Liver (tissue), 9 donors: Measurements from ENCODE around the gene CAPNS2. TPM values are rescaled to one million over a fixed set of nuclear protein-coding genes. Genes with fewer than 3 reads are reported as not detected.

Experiments used
- DNase-seq: peaks from one replicate; pipeline ENCODE4 v3.0.0-alpha.2; 2017; ENCODE audit warnings: low spot score
- H3K27ac ChIP-seq, 2 donors: one replicate each; pipeline ENCODE4 v1.7.0; 2013; ENCODE audit warnings: inconsistent platforms in 2 of 2, low read length in 2 of 2, control low read depth in 1 of 2, low read depth in 1 of 2, mild to moderate bottlenecking in 1 of 2
- H3K27me3 ChIP-seq, 4 donors: one replicate each; pipeline versions ENCODE4 v1.6.1 to v1.7.0; 2013; ENCODE audit warnings: low read length in 3 of 4, inconsistent platforms in 1 of 4, mild to moderate bottlenecking in 1 of 4, moderate library complexity in 1 of 4; ENCODE audit not compliant: control insufficient read depth in 4 of 4, insufficient read depth in 4 of 4
- H3K36me3 ChIP-seq, 4 donors: one replicate each; pipeline versions ENCODE4 v1.6.1 to v1.7.0; 2013; ENCODE audit warnings: low read length in 3 of 4, mild to moderate bottlenecking in 3 of 4, low read depth in 1 of 4, moderate library complexity in 1 of 4; ENCODE audit not compliant: control insufficient read depth in 4 of 4, insufficient read depth in 3 of 4
- H3K4me1 ChIP-seq, 4 donors: one replicate each; pipeline versions ENCODE4 v1.6.1 to v1.7.0; 2013; ENCODE audit warnings: low read length in 3 of 4, mild to moderate bottlenecking in 3 of 4, moderate library complexity in 1 of 4; ENCODE audit not compliant: control insufficient read depth in 4 of 4, insufficient read depth in 4 of 4
- H3K4me3 ChIP-seq, 3 donors: one replicate each; pipeline versions ENCODE4 v1.6.1 to v1.7.0; 2013; ENCODE audit warnings: low read length in 3 of 3, control low read depth in 1 of 3, low read depth in 1 of 3, mild to moderate bottlenecking in 1 of 3
- H3K9ac ChIP-seq, 2 donors: one replicate each; pipeline ENCODE4 v1.7.0; 2013; ENCODE audit warnings: low read length in 2 of 2, mild to moderate bottlenecking in 2 of 2, moderate library complexity in 2 of 2, control low read depth in 1 of 2, low read depth in 1 of 2
- H3K9me3 ChIP-seq, 4 donors: one replicate each; pipeline versions ENCODE4 v1.6.1 to v1.7.0; 2013; ENCODE audit warnings: low read length in 3 of 4; ENCODE audit not compliant: control insufficient read depth in 4 of 4
- CTCF ChIP-seq: fragments of 150-350 bp; IDR thresholded peaks from 2 replicates; pipeline ENCODE4 v1.5.1; 2017; ENCODE audit warnings: improper control_type of control experiment, low read depth, low read length; ENCODE audit not compliant: missing input control
- EGR1 ChIP-seq, 2 donors: IDR thresholded peaks; 2 replicates each; pipeline ENCODE4 v1.6.1; 2016 to 2018; ENCODE audit warnings: antibody characterized with exemption in 2 of 2, low read depth in 2 of 2
- FOXA1 ChIP-seq: IDR thresholded peaks from 2 replicates; pipeline ENCODE4 v1.6.1; 2016; ENCODE audit warnings: antibody characterized with exemption
- FOXA2 ChIP-seq: IDR thresholded peaks from 2 replicates; pipeline ENCODE4 v1.6.1; 2016; ENCODE audit warnings: antibody characterized with exemption
- GABPA ChIP-seq, 2 donors: IDR thresholded peaks in 1 of 2; conservative IDR thresholded peaks in 1 of 2; 2 replicates each; pipeline ENCODE4 v1.6.1; 2016; ENCODE audit warnings: antibody characterized with exemption in 2 of 2, mild to moderate bottlenecking in 1 of 2, moderate library complexity in 1 of 2
- HNF4G ChIP-seq: IDR thresholded peaks from 2 replicates; pipeline ENCODE4 v1.6.1; 2016; ENCODE audit warnings: antibody characterized with exemption
- JUND ChIP-seq, 2 donors: IDR thresholded peaks; 2 replicates each; pipeline ENCODE4 v1.6.1; 2016; ENCODE audit warnings: antibody characterized with exemption in 2 of 2
- MAX ChIP-seq: IDR thresholded peaks from 2 replicates; pipeline ENCODE4 v1.6.1; 2016; ENCODE audit warnings: antibody characterized with exemption
- NR2F2 ChIP-seq: IDR thresholded peaks from 2 replicates; pipeline ENCODE4 v1.6.1; 2016; ENCODE audit warnings: antibody characterized with exemption
- RAD21 ChIP-seq, 2 donors: IDR thresholded peaks; 2 replicates each; pipeline ENCODE4 v1.6.1; 2016; ENCODE audit warnings: antibody characterized with exemption in 2 of 2, mild to moderate bottlenecking in 2 of 2
- RXRA ChIP-seq, 2 donors: IDR thresholded peaks; 2 replicates each; pipeline ENCODE4 v1.6.1; 2017 to 2018; ENCODE audit warnings: antibody characterized with exemption in 2 of 2, mild to moderate bottlenecking in 1 of 2
- SP1 ChIP-seq: IDR thresholded peaks from 2 replicates; pipeline ENCODE4 v1.6.1; 2018; ENCODE audit warnings: antibody characterized with exemption, mild to moderate bottlenecking
- TAF1 ChIP-seq: conservative IDR thresholded peaks from 2 replicates; pipeline ENCODE4 v1.6.1; 2016; ENCODE audit warnings: antibody characterized with exemption, mild to moderate bottlenecking
- YY1 ChIP-seq: IDR thresholded peaks from 2 replicates; pipeline ENCODE4 v1.6.1; 2016; ENCODE audit warnings: antibody characterized with exemption, mild to moderate bottlenecking
- WGBS: extraction: QIAGEN DNeasy Blood & Tissue Kit; methylation state at CpG from one replicate; pipeline ENCODE4 v1.1.7; 2013; 5-methylcytosine and 5-hydroxymethylcytosine counted together
- polyA plus RNA-seq, 2 donors: library from polyadenylated mRNA; stranded (reverse) in 1 of 2; unstranded in 1 of 2; fragments of 200-250 nt in 1 of 2; fragments of >200 nt in 1 of 2; fragmentation: Nextera tagmentation in 1 of 2; extraction: Ambion mirVana in 1 of 2; gene quantifications; one replicate each; pipeline versions ENCODE4 v1.2.1 to v1.2.3, GENCODE V29; 2013 to 2015
- total RNA-seq, 2 donors: library from RNA; depleted of rRNA; stranded (reverse); fragments of >200 nt; gene quantifications; one replicate each; pipeline ENCODE4 v1.2.3, GENCODE V29; 2014
- donor health status: healthy.
- donor health status: healthy.
- donor health status: healthy.
- donor health status: healthy.
- donor health status: healthy.

The CAPNS2 gene
- total and polyA plus RNA-seq, 4 donors, result 0.33 to 0.42 TPM; not detected in 2

DNA sequence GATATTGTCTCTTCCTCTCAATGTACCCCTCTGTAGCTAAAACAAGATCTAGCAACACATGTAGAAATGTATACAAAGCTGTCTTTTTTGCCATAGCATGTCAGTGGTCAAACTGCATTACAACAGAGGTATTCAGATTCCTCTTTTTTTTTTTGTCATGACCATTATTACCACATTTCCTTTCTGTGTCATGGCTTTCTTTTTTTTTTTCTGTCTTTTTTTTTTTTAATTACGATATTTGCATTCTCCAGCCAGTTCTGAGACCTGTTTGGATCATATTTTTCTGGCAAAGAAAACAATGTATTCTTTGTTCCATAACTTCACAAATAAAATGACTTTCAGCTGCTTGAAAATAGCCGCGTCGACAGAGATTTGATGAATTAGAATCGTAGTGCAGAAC lies 27.4 kb upstream of the CAPNS2 start:
- H3K36me3 ChIP-seq, result no peaks in the 10 kb centered on the region
- no peaks in the 10 kb centered on the region for H3K4me1 ChIP-seq
- H3K9me3 ChIP-seq, result no peaks in the 10 kb centered on the region
- no peak for DNase-seq
- H3K4me3 ChIP-seq, result no peak overlapping the region
- whole genome bisulfite sequencing, result 63% methylated on average over 5 of the region's 5 CpGs
- H3K27ac ChIP-seq, result no peak overlapping the region
- TF ChIP-seq HNF4G (no peak), RXRA (IDR thresholded peaks at IDR 0.05) (no peak), EGR1 (IDR thresholded peaks at IDR 0.05; ENCODE audit: low read depth in 2 of 2) (no peak), MAX (no peak), YY1 (no peak)
- no peak overlapping the region for H3K9ac ChIP-seq
- H3K27me3 ChIP-seq, result no peaks in the 10 kb centered on the region

DNA sequence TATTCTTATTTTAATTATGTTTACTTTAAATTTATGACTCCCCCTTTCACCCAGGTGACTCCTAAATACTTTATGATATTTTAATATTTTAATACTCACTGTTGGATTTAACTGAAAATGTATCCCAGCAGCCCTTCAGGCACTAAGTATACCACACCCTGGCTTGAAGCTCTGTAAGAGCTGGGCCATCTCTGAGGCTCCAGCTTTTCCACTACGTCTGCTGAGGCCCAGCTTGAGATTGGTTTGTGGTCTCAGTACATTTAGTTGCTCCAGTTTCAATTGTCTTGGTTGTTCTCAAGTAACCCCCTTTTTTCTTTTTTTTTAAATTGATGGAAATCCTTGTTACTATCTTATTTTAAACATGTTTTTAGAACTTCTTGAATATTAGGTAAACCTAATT lies 27.0 kb upstream of the CAPNS2 start:
- Histone ChIP-seq H3K4me3 (no peak overlapping the region), H3K9me3 (no peaks in the 10 kb centered on the region), H3K36me3 (no peaks in the 10 kb centered on the region), H3K4me1 (no peaks in the 10 kb centered on the region), H3K9ac (no peak overlapping the region), H3K27me3 (no peaks in the 10 kb centered on the region), H3K27ac (no peak overlapping the region)
- no peak for DNase-seq
- WGBS, result 65% methylated on average over 1 of the region's 1 CpG
- no peak for TF ChIP-seq MAX
- no peak for TF ChIP-seq CTCF
- no peak for TF ChIP-seq TAF1
- TF ChIP-seq NR2F2, result no peak
- TF ChIP-seq HNF4G, result no peak
- no peak for TF ChIP-seq FOXA2
- no peak for TF ChIP-seq SP1
- no peak for TF ChIP-seq YY1
- no peak for TF ChIP-seq GABPA (IDR thresholded peaks at IDR 0.05 in 1 of 2, conservative IDR thresholded peaks at IDR 0.05 in 1 of 2)
- no peak for TF ChIP-seq RAD21 (IDR thresholded peaks at IDR 0.05)
- TF ChIP-seq JUND (IDR thresholded peaks at IDR 0.05), result no peak
- TF ChIP-seq FOXA1, result no peak

DNA sequence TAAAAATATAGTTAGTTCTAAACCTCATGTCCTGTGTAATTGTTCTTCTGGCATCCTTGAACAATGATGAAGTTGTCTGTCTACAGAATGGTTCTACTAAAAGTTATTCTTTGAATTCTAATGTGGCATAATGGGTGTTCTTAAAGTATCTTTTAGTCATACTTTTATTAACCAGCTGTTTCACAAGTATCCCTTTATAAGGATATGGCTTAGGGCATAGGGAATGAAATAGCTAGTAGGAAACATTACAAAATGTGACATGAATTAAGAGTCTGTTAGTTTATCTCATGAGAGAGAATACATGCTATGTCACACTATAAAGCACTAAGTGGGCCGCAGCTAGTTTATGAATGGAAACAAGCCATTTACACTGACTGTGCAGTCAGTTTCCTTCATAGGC lies 26.3 kb upstream of the CAPNS2 start:
- WGBS, result 97% methylated on average over 1 of the region's 1 CpG

More for the DNA sequence above, 26.3 kb upstream of the CAPNS2 start:
- Histone ChIP-seq H3K4me1 (no peaks in the 10 kb centered on the region), H3K27ac (no peak overlapping the region), H3K9me3 (no peaks in the 10 kb centered on the region), H3K4me3 (no peak overlapping the region), H3K27me3 (no peaks in the 10 kb centered on the region), H3K9ac (no peak overlapping the region), H3K36me3 (no peaks in the 10 kb centered on the region)
- no peak for TF ChIP-seq FOXA2
- no peak for DNase-seq
